Panc1 (cell line): ENCODE data around the gene CLSTN2. TPM values are rescaled to one million over a fixed set of nuclear protein-coding genes. Genes with fewer than 3 reads are reported as not detected.

ENCODE experiments used
- ATAC-seq: fragments of 200-7000 bp; cut with Tn5 transposase; 2 replicates; pipeline ENCODE4 v1.9.1; 2020; ENCODE audit warnings: mild to moderate bottlenecking, moderate library complexity
- BruUV-seq: library from RNA; stranded (reverse); fragments of 400-500 nt; replicated peaks from 2 replicates; lab custom pipeline; 2021; lab: Mats Ljungman, UMichigan
- CTCF ChIA-PET: fragments of 300-600 bp; sonication (Branson Sonifier 250); formaldehyde crosslinking; loops from one replicate; lab custom pipeline; 2022; ENCODE audit warnings: antibody characterized with exemption; lab: Charles Lee
- POLR2A ChIA-PET: fragments of 300-600 bp; sonication (Branson Sonifier 250); formaldehyde crosslinking; loops from one replicate; lab custom pipeline; 2022; ENCODE audit warnings: antibody characterized with exemption; lab: Charles Lee
- DNase-seq: peaks from one replicate; pipeline ENCODE4 v3.0.0-alpha.2; 2010; ENCODE audit warnings: low read depth, low spot score
- H3K27ac ChIP-seq: 2 replicates; pipeline ENCODE4 v1.5.1; 2011; ENCODE audit warnings: mild to moderate bottlenecking, low read length, inconsistent platforms
- H3K27me3 ChIP-seq: fragments of 200-500 bp; sonication (Bioruptor generic); 2 replicates; pipeline ENCODE4 v1.6.0; 2014; ENCODE audit warnings: low read length, inconsistent platforms; ENCODE audit not compliant: control insufficient read depth, insufficient read depth
- H3K36me3 ChIP-seq: fragments of 200-500 bp; sonication (Bioruptor generic); 2 replicates; pipeline ENCODE4 v1.5.1; 2014; ENCODE audit warnings: inconsistent platforms, mild to moderate bottlenecking, low read length, moderate library complexity; ENCODE audit not compliant: control insufficient read depth, insufficient read depth
- H3K4me1 ChIP-seq: 2 replicates; pipeline ENCODE4 v1.5.1; 2011; ENCODE audit warnings: inconsistent platforms, mild to moderate bottlenecking, low read length, moderate library complexity; ENCODE audit not compliant: control insufficient read depth, insufficient read depth
- H3K4me3 ChIP-seq, 2 experiments: 2 replicates each; pipeline ENCODE4 v1.5.1; 2011 to 2012; ENCODE audit warnings: low read depth in 2 of 2, low read length in 2 of 2, mild to moderate bottlenecking in 2 of 2, inconsistent platforms in 1 of 2, moderate library complexity in 1 of 2
- H3K9me3 ChIP-seq: fragments of 200-500 bp; sonication (Bioruptor generic); 2 replicates; pipeline ENCODE4 v1.5.1; 2014; ENCODE audit warnings: low read depth, mild to moderate bottlenecking, inconsistent platforms, low read length, moderate library complexity; ENCODE audit not compliant: control insufficient read depth, insufficient read depth
- CTCF ChIP-seq: fragments of 450-650 bp; IDR thresholded peaks from 2 replicates; pipeline ENCODE4 v1.5.1; 2017; ENCODE audit warnings: mild to moderate bottlenecking
- POLR2AphosphoS5 ChIP-seq: IDR thresholded peaks from 2 replicates; pipeline ENCODE4 v1.6.1; 2012; ENCODE audit warnings: mild to moderate bottlenecking, low read depth, low read length, moderate library complexity
- REST ChIP-seq, 2 experiments: IDR thresholded peaks; 2 replicates each; pipeline ENCODE4 v1.6.1; 2011 to 2012; ENCODE audit warnings: low read depth in 2 of 2, control low read depth in 1 of 2, low read length in 1 of 2, mild to moderate bottlenecking in 1 of 2, moderate library complexity in 1 of 2; ENCODE audit not compliant: insufficient read depth in 1 of 2
- SIN3A ChIP-seq: IDR thresholded peaks from 2 replicates; pipeline ENCODE4 v1.6.1; 2012; ENCODE audit warnings: low read depth, mild to moderate bottlenecking, low read length, moderate library complexity, borderline replicate concordance; ENCODE audit not compliant: insufficient read depth
- TCF7L2 ChIP-seq: IDR thresholded peaks from 2 replicates; pipeline ENCODE4 v1.6.1; 2011; ENCODE audit warnings: mild to moderate bottlenecking, low read depth, low read length, inconsistent platforms
- in situ Hi-C: cut with HindIII; loops from 2 replicates; pipeline ENCODE4 v1.10.0; 2016; ENCODE audit warnings: low sequenced_read_pairs, low pct_unique_long_range_greater_than_20kb
- intact Hi-C: fragments of 100-400 bp; cut with micrococcal nuclease; formaldehyde crosslinking; loops from one replicate; pipeline ENCODE4 v1.10.0; 2022; ENCODE audit not compliant: unreplicated experiment
- total RNA-seq: library from RNA; stranded (reverse); gene quantifications from one replicate; pipeline ENCODE4 v1.2.1, GENCODE V29; 2021; ENCODE audit not compliant: unreplicated experiment

CLSTN2 gene
- total RNA-seq, 1 experiment from 2014 or later = 0.03 TPM

- CTCF ChIA-PET = no interaction called here
- no peak for ATAC-seq
- no TSS peak for BruUV-seq
Measured at GRCh38 chr3:140178482-140178881, 243.5 kb downstream of the CLSTN2 start.

GRCh38 chr3:140180603-140181002 lies 245.6 kb downstream of the CLSTN2 start:
- no peak for ATAC-seq
- intact Hi-C loops (no loop called here), in situ Hi-C loops (no loop called here)
- ChIA-PET CTCF (no interaction called here), POLR2A (no interaction called here)
- no peak overlapping the region for H3K27ac ChIP-seq
- H3K27me3 ChIP-seq = no peaks in the 10 kb centered on the region
- no peaks in the 10 kb centered on the region for H3K36me3 ChIP-seq
- H3K4me3 ChIP-seq = no peak overlapping the region
- H3K9me3 ChIP-seq = no peaks in the 10 kb centered on the region
- H3K4me1 ChIP-seq = no peaks in the 10 kb centered on the region
- TF ChIP-seq SIN3A (no peak), REST (IDR thresholded peaks at IDR 0.05; ENCODE audit: insufficient read depth in 1 of 2, low read depth in 2 of 2, low read length in 1 of 2) (no peak), CTCF (no peak), POLR2AphosphoS5 (no peak), TCF7L2 (no peak)
- BruUV-seq = no TSS peak
- no peak for DNase-seq

More at GRCh38 chr3:140178482-140178881, 243.5 kb downstream of the CLSTN2 start:
- H3K9me3 ChIP-seq = no peaks in the 10 kb centered on the region
- intact Hi-C loops (no loop called here), in situ Hi-C loops (no loop called here)
- POLR2A ChIA-PET = no interaction called here
- H3K4me1 ChIP-seq = no peaks in the 10 kb centered on the region
- H3K27me3 ChIP-seq = no peaks in the 10 kb centered on the region
- DNase-seq = no peak
- no peak overlapping the region for H3K4me3 ChIP-seq
- no peaks in the 10 kb centered on the region for H3K36me3 ChIP-seq
- no peak overlapping the region for H3K27ac ChIP-seq
- TF ChIP-seq REST (IDR thresholded peaks at IDR 0.05; ENCODE audit: insufficient read depth in 1 of 2, low read depth in 2 of 2, low read length in 1 of 2) (no peak), POLR2AphosphoS5 (no peak), TCF7L2 (no peak), CTCF (no peak), SIN3A (no peak)
